Superior temporal gyrus (tissue), 1 donor: ENCODE measurements around the gene CD8A.
A peak's percentile ranks its signal among the peaks of the same experiment; 100 is the strongest.

Experiments used
- DNase-seq: peaks from one replicate; pipeline ENCODE4 v3.0.0-alpha.2; 2016; ENCODE audit errors: extremely low spot score

Gene CD8A

DNA sequence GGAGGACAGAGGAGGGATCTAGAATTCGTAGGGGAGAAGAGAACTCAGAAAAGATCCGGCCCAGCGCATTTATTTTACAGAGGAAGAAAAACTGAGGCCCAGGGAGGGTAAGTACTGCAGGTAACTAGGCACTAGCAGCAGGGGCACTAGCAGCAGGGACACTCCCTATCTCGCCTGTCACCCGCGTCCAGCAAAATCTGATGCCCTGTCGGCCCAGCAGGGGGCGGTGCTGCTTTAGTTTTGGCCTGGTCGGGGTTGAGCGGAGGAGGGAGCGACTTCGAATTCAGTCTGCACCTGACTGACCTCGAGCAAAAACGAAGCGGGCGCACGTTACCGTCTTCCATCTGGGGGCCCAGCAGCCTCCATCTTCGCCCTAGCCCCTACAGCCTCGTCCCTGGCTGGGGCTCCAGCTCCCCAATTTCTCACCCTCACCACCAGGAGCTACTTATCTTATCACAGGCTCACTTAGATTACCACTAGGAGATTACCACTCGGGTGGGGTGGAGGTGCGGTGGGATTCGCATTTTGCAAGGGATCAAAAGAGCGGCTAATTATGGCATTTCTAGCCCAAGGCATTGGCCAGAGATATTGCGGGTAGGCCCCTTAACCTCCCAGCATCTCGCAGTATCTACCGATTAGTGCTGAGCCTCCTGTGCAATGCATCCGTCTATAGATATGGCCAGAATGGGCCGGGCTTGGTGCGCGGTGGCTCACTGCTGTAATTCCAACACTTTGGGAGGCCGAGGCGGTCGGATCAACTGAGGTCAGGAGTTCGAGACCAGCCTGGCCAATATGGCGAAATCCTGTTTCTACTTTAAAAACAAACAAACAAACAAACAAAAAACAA lies 17.8 kb upstream of the CD8A start:
- peak; percentile 88 for DNase-seq

DNA sequence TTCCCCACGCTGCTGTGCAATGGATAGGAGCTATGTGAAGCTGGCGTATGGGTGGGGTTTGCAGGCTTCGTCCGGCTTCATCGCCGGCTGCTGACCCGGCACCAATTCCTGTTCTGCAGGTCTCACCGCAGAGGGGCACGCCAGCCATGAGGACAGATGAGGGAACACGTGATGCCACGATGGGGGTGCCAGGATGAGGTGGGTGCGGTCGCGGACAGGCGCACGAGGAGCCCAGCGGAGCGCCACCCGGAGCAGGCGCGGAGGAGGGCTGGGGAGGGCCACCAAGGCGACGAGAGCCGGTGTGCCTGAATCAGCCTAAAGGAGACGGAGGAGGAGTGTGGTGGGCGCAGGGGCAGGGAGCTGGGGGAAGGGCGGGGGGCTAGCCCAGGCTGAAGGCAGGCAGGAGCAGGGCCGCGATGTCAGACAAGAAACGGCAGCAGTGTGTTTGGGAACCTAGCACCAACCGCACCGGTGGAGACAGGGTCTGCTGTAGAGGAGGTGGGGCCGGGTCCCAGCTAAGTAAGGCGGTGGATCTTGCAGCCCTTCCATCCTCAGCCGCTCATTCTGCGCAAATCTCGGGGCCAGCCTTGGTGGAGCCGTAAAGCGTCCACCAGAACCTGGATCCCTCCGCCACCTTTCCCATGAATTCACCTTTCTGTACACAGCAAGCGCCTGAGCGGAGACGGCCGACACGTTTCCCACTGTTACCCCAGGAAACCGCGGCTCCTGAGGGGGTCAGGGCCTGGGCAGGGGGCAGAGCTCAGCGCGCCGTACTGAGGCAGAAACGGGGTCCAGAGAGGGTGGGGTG lies 17.0 kb upstream of the CD8A start:
- DNase-seq: peak; percentile 47

DNA sequence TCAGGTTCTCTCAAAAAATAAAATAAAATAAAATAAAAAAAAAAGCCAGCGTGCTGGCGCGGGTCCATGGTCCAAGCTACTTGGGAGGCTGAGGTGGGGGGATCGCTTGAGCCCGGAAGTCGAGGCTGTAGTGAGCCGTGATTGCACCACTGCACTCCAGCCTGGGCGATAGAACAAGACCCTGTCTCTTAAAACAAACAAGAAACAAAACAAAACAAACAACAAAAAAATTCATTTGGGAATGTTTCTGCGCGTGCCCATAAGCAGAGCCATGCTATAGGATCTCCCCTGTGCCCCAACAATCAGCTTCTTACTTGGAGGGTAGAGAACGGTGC lies 16.4 kb upstream of the CD8A start:
- DNase-seq: no peak

- DNase-seq: no peak
Observed at GRCh38 chr2:86806059-86806857, 15.5 kb upstream of the CD8A start.

- no peak for DNase-seq
Observed at GRCh38 chr2:86800856-86801567, 10.3 kb upstream of the CD8A start.

GRCh38 chr2:86794861-86795260 lies 4.1 kb upstream of the CD8A start:
- DNase-seq: no peak

- no peak for DNase-seq
Observed at GRCh38 chr2:86793752-86794151, 3.0 kb upstream of the CD8A start.

GRCh38 chr2:86791573-86791972 lies 860 bp upstream of the CD8A start:
- DNase-seq: no peak

DNA sequence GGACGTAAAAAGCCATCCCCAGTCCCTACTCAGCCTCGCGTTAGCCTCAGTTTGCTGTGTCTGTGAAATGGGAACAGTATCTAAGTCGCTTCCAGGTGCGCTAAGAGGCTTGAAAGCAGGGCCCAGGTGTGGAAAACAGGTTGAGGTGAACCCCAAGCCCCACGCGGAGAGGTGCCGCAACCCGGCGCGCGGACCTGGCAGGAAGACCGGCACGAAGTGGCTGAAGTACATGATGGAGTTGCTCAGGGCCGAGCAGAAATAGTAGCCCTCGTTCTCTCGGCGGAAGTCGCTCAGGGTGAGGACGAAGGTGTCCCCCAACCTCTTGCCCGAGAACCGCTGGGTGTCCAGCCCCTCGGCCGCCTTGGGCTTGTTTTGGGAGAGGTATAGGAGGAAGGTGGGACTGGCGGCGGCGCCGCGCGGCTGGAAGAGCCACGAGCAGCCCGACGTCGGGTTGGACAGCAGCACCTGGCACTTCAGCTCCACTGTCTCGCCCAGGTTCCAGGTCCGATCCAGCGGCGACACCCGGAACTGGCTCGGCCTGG lies 508 bp downstream of the CD8A start:
- DNase-seq: no peak

DNA sequence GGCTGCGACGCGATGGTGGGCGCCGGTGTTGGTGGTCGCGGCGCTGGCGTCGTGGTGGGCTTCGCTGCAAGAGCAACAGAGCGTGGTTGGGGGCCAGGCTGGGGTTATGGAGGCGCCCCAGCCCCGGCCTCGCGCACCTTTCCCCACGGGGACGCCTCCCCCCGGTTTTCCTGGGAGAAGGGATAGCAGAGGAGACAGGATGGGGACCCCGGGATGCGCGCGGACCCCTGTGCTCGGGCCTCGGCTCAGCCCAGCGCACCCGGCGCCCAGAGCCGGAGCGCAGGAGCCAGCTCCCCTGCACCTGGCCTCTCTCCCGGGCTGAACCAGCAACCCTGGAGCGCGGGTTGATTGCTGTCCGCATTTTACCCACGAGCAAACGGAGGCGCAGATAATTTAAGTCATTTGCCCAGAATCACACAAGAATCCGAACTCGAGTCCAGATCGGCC lies 1.0 kb downstream of the CD8A start:
- no peak for DNase-seq

DNA sequence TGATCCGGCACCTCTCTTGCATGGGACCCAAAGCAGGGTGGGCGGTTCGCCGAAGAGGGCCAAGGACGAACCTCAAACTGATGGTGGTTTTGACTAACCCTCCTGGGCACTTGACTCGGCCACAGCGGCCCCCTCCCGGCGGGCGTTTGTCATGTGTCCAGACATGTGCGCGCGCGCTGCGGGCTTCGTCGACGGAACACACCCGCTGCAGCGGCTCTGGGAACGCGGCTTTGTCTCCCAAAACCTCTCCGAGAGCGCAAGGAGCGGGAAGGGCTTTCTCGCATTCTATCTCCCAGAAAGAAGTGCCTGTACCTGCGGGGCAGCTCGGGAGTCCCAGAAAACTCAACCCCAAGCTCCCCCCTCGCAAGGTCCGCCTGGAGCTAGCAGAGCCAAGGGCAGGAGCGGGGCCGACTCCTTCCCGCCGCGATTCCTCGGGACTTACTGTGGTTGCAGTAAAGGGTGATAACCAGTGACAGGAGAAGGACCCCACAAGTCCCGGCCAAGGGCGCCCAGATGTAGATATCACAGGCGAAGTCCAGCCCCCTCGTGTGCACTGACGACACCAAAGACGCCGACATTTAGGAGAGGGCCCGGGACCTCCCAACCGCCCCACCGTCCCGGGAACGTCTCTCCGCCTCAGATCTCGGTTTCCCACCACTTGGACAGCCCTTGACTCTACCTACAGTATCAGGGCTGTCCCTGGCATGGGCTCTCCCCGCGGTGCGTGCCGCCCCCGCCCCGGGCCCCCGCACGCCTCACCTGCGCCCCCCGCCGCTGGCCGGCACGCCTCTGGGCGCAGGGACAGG lies 1.6 kb downstream of the CD8A start:
- no peak for DNase-seq

DNA sequence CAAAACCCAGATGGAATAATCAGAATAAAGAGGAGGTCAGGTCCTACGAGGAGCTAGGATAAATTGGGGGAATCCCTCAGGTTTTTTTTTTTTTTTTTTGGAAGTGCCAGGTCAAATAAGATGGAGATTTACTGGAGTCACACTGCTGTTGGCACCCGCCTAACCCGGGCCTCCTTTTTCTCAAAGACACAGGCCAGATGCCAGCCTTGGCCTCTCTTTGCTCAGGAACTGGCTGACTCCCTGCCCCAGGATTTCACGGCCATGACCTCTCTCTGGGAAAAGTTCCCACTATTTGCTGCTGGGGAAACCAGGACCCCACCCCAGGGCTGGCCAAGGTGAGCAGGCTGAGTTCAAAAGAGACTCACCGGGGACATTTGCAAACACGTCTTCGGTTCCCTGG lies 2.5 kb downstream of the CD8A start:
- no peak for DNase-seq

GRCh38 chr2:86787736-86788135 lies 3.0 kb downstream of the CD8A start:
- no peak for DNase-seq

GRCh38 chr2:86786001-86786536 lies 4.6 kb downstream of the CD8A start:
- no peak for DNase-seq

GRCh38 chr2:86785456-86785855 lies 5.3 kb downstream of the CD8A start:
- no peak for DNase-seq

- no peak for DNase-seq
Observed at GRCh38 chr2:86783615-86784339, 6.9 kb downstream of the CD8A start.

GRCh38 chr2:86782748-86783147 lies 8.0 kb downstream of the CD8A start:
- DNase-seq: no peak

GRCh38 chr2:86781363-86781762 lies 9.3 kb downstream of the CD8A start:
- DNase-seq: no peak

- DNase-seq: no peak
Observed at GRCh38 chr2:86779971-86780370, 10.7 kb downstream of the CD8A start.

GRCh38 chr2:86778957-86779356 lies 11.8 kb downstream of the CD8A start:
- DNase-seq: no peak
